Vagina (tissue), 2 donors: ENCODE measurements around the gene RFX2.

ENCODE experiments used
- CTCF ChIP-seq, 3 experiments: fragments of 450-650 bp in 2 of 3; fragments of 200-600 bp in 1 of 3; sonication (generic) in 1 of 3; IDR thresholded peaks; one replicate each; pipeline ENCODE4 v1.5.1; 2017 to 2019; ENCODE audit warnings: antibody characterized with exemption in 3 of 3, mild to moderate bottlenecking in 2 of 3, moderate library complexity in 2 of 3
- POLR2A ChIP-seq, 2 donors: fragments of 450-650 bp; IDR thresholded peaks; one replicate each; pipeline ENCODE4 v1.6.1; 2017; ENCODE audit warnings: antibody characterized with exemption in 2 of 2, mild to moderate bottlenecking in 2 of 2, moderate library complexity in 2 of 2
- POLR2AphosphoS5 ChIP-seq, 2 donors: sonication (generic); formaldehyde crosslinking; IDR thresholded peaks; one replicate each; pipeline ENCODE4 v1.9.0; 2017; ENCODE audit warnings: antibody characterized with exemption in 2 of 2, mild to moderate bottlenecking in 2 of 2, low read depth in 1 of 2; ENCODE audit not compliant: insufficient read depth in 1 of 2

- no peak for TF ChIP-seq CTCF (IDR thresholded peaks at IDR 0.05)
- no peak for TF ChIP-seq POLR2A (IDR thresholded peaks at IDR 0.05)
- peak in 1 of 2 donors; percentile 9 for TF ChIP-seq POLR2AphosphoS5 (IDR thresholded peaks at IDR 0.05; ENCODE audit: insufficient read depth in 1 of 2, low read depth in 1 of 2)
Observed at GRCh38 chr19:5993648-5994358, 116.5 kb downstream of the RFX2 start.
